HG02973 (cell line): ENCODE measurements around the gene CEBPZ.
A peak's percentile ranks its signal among the peaks of the same experiment; 100 is the strongest.
"Not testable (repeated sequence)": the region's sequence is repeated elsewhere in the genome, so short reads cannot be mapped to it uniquely, and the experiment has no call there.

Experiments used
- ATAC-seq: cut with Tn5 transposase; IDR thresholded peaks from one replicate; pipeline ENCODE4 v1.9.1; 2021; ENCODE audit warnings: moderate library complexity; ENCODE audit not compliant: unreplicated experiment

The CEBPZ gene

GRCh38 chr2:37231241-37232130 is at the start of gene CEBPZ, which contains the start of gene NDUFAF7:
Gene CEBPZ (minus strand): TSS chr2:37231596. CDS start chr2:37231567, 29 bp downstream.
Gene NDUFAF7 (plus strand): TSS chr2:37231658. CDS start chr2:37231706, 48 bp downstream.
- ATAC-seq: peak; percentile 90

- ATAC-seq: no peak
These were observed 44.9 kb upstream of the CEBPZ start for GRCh38 chr2:37276291-37276690.

- no peak for ATAC-seq
These were observed 43.1 kb upstream of the CEBPZ start for GRCh38 chr2:37274359-37274965.

GRCh38 chr2:37271376-37272067 is 40.1 kb upstream of the CEBPZ start:
- ATAC-seq: no peak

GRCh38 chr2:37268111-37268510 is 36.7 kb upstream of the CEBPZ start:
- no peak for ATAC-seq

- no peak for ATAC-seq
These were observed 36.3 kb upstream of the CEBPZ start for GRCh38 chr2:37267685-37268084.

GRCh38 chr2:37263839-37264238 is 32.4 kb upstream of the CEBPZ start:
- ATAC-seq: no peak

GRCh38 chr2:37262522-37262921 is 31.1 kb upstream of the CEBPZ start:
- no peak for ATAC-seq

- no peak for ATAC-seq
These were observed 19.7 kb upstream of the CEBPZ start for GRCh38 chr2:37250869-37251740.

GRCh38 chr2:37246205-37246604 is 14.8 kb upstream of the CEBPZ start:
- ATAC-seq: no peak

- ATAC-seq: no peak
These were observed 13.4 kb upstream of the CEBPZ start for GRCh38 chr2:37244755-37245154.

GRCh38 chr2:37244017-37244416 is 12.6 kb upstream of the CEBPZ start:
- peak; percentile 68 for ATAC-seq

GRCh38 chr2:37243435-37243834 is 12.0 kb upstream of the CEBPZ start:
- no peak for ATAC-seq

- ATAC-seq: no peak
These were observed 936 bp upstream of the CEBPZ start for GRCh38 chr2:37232131-37232933.

GRCh38 chr2:37230581-37230980 is 815 bp downstream of the CEBPZ start:
- ATAC-seq: no peak

- no peak for ATAC-seq
These were observed 2.6 kb downstream of the CEBPZ start for GRCh38 chr2:37228788-37229187.

GRCh38 chr2:37226863-37227262 is 4.5 kb downstream of the CEBPZ start:
- no peak for ATAC-seq

- not testable (repeated sequence) for ATAC-seq
These were observed 6.3 kb downstream of the CEBPZ start for GRCh38 chr2:37225129-37225528.

GRCh38 chr2:37224063-37224462 is 7.3 kb downstream of the CEBPZ start:
- ATAC-seq: no peak

- no peak for ATAC-seq
These were observed 8.3 kb downstream of the CEBPZ start for GRCh38 chr2:37223131-37223530.
